ENCODE measurements around the gene PIWIL4.

- TF ChIP-seq CTCF (IDR thresholded peaks at IDR 0.05; ENCODE audit: low read length) (peak; percentile 29; the same call in 1 of the 2 replicates), EZH2phosphoT487 (IDR thresholded peaks at IDR 0.05; ENCODE audit: low read length) (no peak), EZH2 (optimal IDR thresholded peaks at IDR 0.05; ENCODE audit: low read depth, low read length) (no peak)
Observed at GRCh38 chr11:94521684-94522083, 45.5 kb upstream of the PIWIL4 start.

Measured in MM.1S (cell line).